Fibroblast of skin of left biceps (primary cell): ENCODE results near the gene PHC2.
"Not testable (repeated sequence)": the region's sequence is repeated elsewhere in the genome, so short reads cannot be mapped to it uniquely, and the experiment has no call there.

Experiments used
- DNase-seq, 2 experiments: peaks; one replicate each; pipeline ENCODE4 v3.0.0-alpha.2; 2013; ENCODE audit warnings: low read depth in 2 of 2

Gene PHC2

GRCh38 chr1:33316601-33317000, 114.3 kb downstream of the PHC2 start:
- DNase-seq = no peak

- DNase-seq = no peak
These were observed 116.5 kb downstream of the PHC2 start for GRCh38 chr1:33314416-33314815.

- no peak for DNase-seq
These were observed 118.5 kb downstream of the PHC2 start for GRCh38 chr1:33312413-33312749.

- DNase-seq = no peak
These were observed 119.0 kb downstream of the PHC2 start for GRCh38 chr1:33311706-33312412.

GRCh38 chr1:33310702-33311101, 120.2 kb downstream of the PHC2 start:
- no peak for DNase-seq

- DNase-seq = not testable (repeated sequence)
These were observed 121.5 kb downstream of the PHC2 start for GRCh38 chr1:33309351-33309750.

- DNase-seq = no peak
These were observed 123.4 kb downstream of the PHC2 start for GRCh38 chr1:33307494-33307864.

- DNase-seq = no peak
These were observed 124.0 kb downstream of the PHC2 start for GRCh38 chr1:33306653-33307493.

GRCh38 chr1:33305816-33306652, 124.9 kb downstream of the PHC2 start:
- DNase-seq = no peak

- DNase-seq = no peak
These were observed 125.9 kb downstream of the PHC2 start for GRCh38 chr1:33305016-33305415.

- no peak for DNase-seq
These were observed 128.6 kb downstream of the PHC2 start for GRCh38 chr1:33302325-33302724.

- DNase-seq = no peak
These were observed 129.5 kb downstream of the PHC2 start for GRCh38 chr1:33301273-33301984.

- DNase-seq = peak; percentile 53 to 57
These were observed 130.2 kb downstream of the PHC2 start for GRCh38 chr1:33300673-33301072.

- no peak for DNase-seq
These were observed 131.3 kb downstream of the PHC2 start for GRCh38 chr1:33299461-33300155.

- DNase-seq = peak in 1 of 2 experiments; percentile 9
These were observed 132.1 kb downstream of the PHC2 start for GRCh38 chr1:33298623-33299277.

- DNase-seq = no peak
These were observed 132.8 kb downstream of the PHC2 start for GRCh38 chr1:33297911-33298622.

GRCh38 chr1:33296824-33297223, 134.1 kb downstream of the PHC2 start:
- DNase-seq = no peak

- DNase-seq = no peak
These were observed 134.8 kb downstream of the PHC2 start for GRCh38 chr1:33296082-33296458.

GRCh38 chr1:33295450-33296081, 135.3 kb downstream of the PHC2 start:
- DNase-seq = peak; percentile 31
